Peyer's patch (tissue), 4 donors: Measurements from ENCODE around the gene EHBP1. TPM values are rescaled to one million over a fixed set of nuclear protein-coding genes. Genes with fewer than 3 reads are reported as not detected.
A peak's percentile ranks its signal among the peaks of the same experiment; 100 is the strongest.
"Not testable (repeated sequence)": the region's sequence is repeated elsewhere in the genome, so short reads cannot be mapped to it uniquely, and the experiment has no call there.

Source experiments
- DNase-seq, 3 donors: peaks; one replicate each; pipeline ENCODE4 v3.0.0-alpha.2; 2017 to 2019
- H3K27ac ChIP-seq, 4 donors: fragments of 200-600 bp; sonication (generic); one replicate each; pipeline ENCODE4 v1.5.1; 2016 to 2019
- H3K27me3 ChIP-seq, 2 donors: fragments of 200-600 bp; sonication (generic); one replicate each; pipeline ENCODE4 v1.5.1; 2019
- H3K36me3 ChIP-seq, 3 donors: fragments of 200-600 bp; sonication (generic); one replicate each; pipeline ENCODE4 v1.5.1; 2016 to 2019
- H3K4me1 ChIP-seq, 4 donors: fragments of 200-600 bp; sonication (generic); one replicate each; pipeline ENCODE4 v1.5.1; 2016 to 2019
- H3K4me3 ChIP-seq, 4 donors: fragments of 200-600 bp; sonication (generic); 1 replicate in 3 of 4; 2 replicates in 1 of 4; pipeline ENCODE4 v1.5.1; 2016 to 2019; ENCODE audit warnings: mild to moderate bottlenecking in 1 of 4
- H3K9me3 ChIP-seq, 4 donors: fragments of 200-600 bp; sonication (generic); one replicate each; pipeline ENCODE4 v1.5.1; 2016 to 2019; ENCODE audit warnings: mild to moderate bottlenecking in 1 of 4
- CTCF ChIP-seq, 6 experiments: fragments of 450-650 bp in 4 of 6; fragments of 200-600 bp in 2 of 6; sonication (generic) in 1 of 6; IDR thresholded peaks; one replicate each; pipeline ENCODE4 v1.5.1; 2017 to 2019; ENCODE audit warnings: antibody characterized with exemption in 6 of 6, mild to moderate bottlenecking in 3 of 6, moderate library complexity in 1 of 6
- POLR2A ChIP-seq, 2 donors: fragments of 450-650 bp; IDR thresholded peaks; one replicate each; pipeline ENCODE4 v1.5.1; 2017; ENCODE audit warnings: antibody characterized with exemption in 2 of 2, mild to moderate bottlenecking in 2 of 2, moderate library complexity in 2 of 2
- total RNA-seq, 4 donors: library from RNA; depleted of rRNA; stranded (reverse); fragments of >200 nt; gene quantifications; one replicate each; pipeline ENCODE4 v1.1.0, GENCODE V29; 2016

The EHBP1 gene
- total RNA-seq, 4 donors from 2014 or later: 27.1 to 190 (median 60.8) TPM

GRCh38 chr2:62704654-62705006 is 883 bp upstream of the EHBP1 start:
- Histone ChIP-seq H3K27ac (peak overlapping the region; percentile 84 to 88 (median 86)), H3K4me3 (peak overlapping the region; percentile 83 to 98 (median 94)), H3K9me3 (no peaks in the 10 kb centered on the region), H3K4me1 (peaks cover 0 to 26% (median 1%) of the 10 kb centered on the region in 4 donors), H3K27me3 (no peaks in the 10 kb centered on the region), H3K36me3 (no peaks in the 10 kb centered on the region)
- TF ChIP-seq POLR2A (IDR thresholded peaks at IDR 0.05) (no peak), CTCF (IDR thresholded peaks at IDR 0.05) (no peak)
- DNase-seq: no peak

DNA sequence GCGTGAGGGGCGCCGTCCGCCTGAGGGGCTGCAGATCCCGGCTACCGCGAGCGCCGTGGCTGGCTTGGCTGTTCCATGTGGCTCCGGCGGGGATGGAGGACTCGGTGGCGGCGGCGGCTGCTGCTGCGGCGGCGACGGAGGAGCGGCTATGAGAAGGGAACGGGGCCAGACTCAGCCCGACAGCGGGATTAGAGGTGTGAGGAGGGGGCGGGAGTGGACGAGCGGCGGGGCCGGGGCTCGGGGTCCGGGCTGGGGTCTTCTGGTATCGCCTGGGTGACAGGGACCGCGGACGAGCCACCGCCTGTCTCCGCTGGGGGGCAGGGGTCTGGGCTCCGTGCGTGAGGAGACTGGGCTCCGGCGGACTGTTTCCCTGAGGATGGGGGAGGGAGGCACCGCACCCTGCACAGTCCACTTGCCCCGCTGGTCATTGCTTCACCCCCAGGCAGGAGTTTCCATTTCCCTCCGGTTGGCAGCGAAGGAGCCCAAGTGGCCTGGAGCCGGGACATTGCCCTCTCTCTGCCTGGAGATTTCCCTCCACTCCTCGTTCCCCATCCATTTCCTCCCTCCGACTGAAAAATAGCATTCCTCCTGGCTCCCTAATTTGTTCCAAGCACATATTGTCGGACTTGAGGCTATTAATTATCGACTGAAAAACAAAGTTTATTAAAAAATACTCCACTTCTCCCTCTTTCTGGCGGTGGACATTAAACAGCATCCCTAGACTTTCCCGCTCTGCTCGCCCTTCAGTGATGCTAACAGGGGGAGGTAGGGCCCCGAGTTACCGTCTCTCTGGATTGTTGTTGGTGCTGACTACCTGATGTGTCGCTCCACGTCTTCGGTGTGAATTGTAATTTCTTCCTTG is 577 bp downstream of the EHBP1 start:
- peak overlapping the region; percentile 83 to 98 (median 94) for H3K4me3 ChIP-seq
- peak; percentile 53 to 80 (median 73) for DNase-seq
- H3K36me3 ChIP-seq: no peaks in the 10 kb centered on the region
- H3K27me3 ChIP-seq: no peaks in the 10 kb centered on the region
- no peaks in the 10 kb centered on the region for H3K9me3 ChIP-seq
- TF ChIP-seq CTCF (IDR thresholded peaks at IDR 0.05): peak in 5 of 6 experiments; percentile 21 to 41 (median 27)
- TF ChIP-seq POLR2A (IDR thresholded peaks at IDR 0.05): no peak
- peaks cover 0 to 26% (median 1%) of the 10 kb centered on the region in 4 donors for H3K4me1 ChIP-seq
- peak overlapping the region; percentile 84 to 96 (median 90) for H3K27ac ChIP-seq

- Histone ChIP-seq H3K9me3 (no peaks in the 10 kb centered on the region), H3K27me3 (no peaks in the 10 kb centered on the region), H3K4me1 (peaks cover 0 to 26% (median 1%) of the 10 kb centered on the region in 4 donors), H3K36me3 (no peaks in the 10 kb centered on the region), H3K4me3 (peak overlapping the region; percentile 83 to 98 (median 94)), H3K27ac (peak overlapping the region in 1 of 4 donors; percentile 93)
- no peak for DNase-seq
- no peak for TF ChIP-seq CTCF (IDR thresholded peaks at IDR 0.05)
- TF ChIP-seq POLR2A (IDR thresholded peaks at IDR 0.05): no peak
These were observed 1.4 kb downstream of the EHBP1 start for GRCh38 chr2:62706721-62707521.

GRCh38 chr2:62708751-62709150 is 3.2 kb downstream of the EHBP1 start:
- H3K9me3 ChIP-seq: no peaks in the 10 kb centered on the region
- TF ChIP-seq CTCF (IDR thresholded peaks at IDR 0.05) (no peak), POLR2A (IDR thresholded peaks at IDR 0.05) (no peak)
- no peak overlapping the region for H3K27ac ChIP-seq
- peaks cover 0 to 26% (median 1%) of the 10 kb centered on the region in 4 donors for H3K4me1 ChIP-seq
- no peaks in the 10 kb centered on the region for H3K36me3 ChIP-seq
- DNase-seq: no peak
- no peak overlapping the region for H3K4me3 ChIP-seq
- no peaks in the 10 kb centered on the region for H3K27me3 ChIP-seq

DNA sequence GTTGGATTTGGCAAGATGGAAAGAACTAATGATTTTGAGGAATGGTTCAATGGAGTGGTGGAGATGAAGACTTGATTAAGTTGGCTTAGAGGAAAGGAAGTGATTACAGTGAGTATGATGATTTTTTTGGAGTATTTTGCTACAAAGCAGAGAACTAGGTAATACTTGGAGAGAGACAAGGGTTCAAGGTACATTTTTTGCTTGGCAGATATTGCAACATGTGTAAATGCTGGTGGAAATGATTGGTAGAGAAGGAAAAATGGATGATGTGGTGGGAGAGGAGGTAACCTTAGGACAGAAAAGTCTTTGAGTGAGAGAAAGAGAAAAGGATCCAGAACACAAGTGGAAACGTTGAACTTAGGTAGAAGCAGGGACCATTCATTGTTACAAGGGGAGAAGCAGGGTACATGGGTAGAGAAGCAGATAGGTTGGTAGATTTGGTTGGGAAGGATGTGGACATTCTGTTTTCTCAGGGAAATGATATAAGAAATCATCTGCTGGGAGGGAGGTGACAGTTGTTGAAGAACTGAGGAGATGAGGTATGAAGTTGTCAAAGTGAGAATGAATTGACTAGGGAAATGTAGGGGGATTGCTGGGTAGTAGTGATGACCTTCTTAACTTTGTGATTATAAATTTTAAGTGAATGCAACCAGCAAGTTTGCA is 6.5 kb downstream of the EHBP1 start:
- no peak for DNase-seq
- H3K27ac ChIP-seq: no peak overlapping the region
- H3K4me3 ChIP-seq: no peak overlapping the region
- peaks cover 0 to 16% (median 0%) of the 10 kb centered on the region in 4 donors for H3K4me1 ChIP-seq
- no peaks in the 10 kb centered on the region for H3K27me3 ChIP-seq
- TF ChIP-seq CTCF (IDR thresholded peaks at IDR 0.05) (no peak), POLR2A (IDR thresholded peaks at IDR 0.05) (no peak)
- no peaks in the 10 kb centered on the region for H3K36me3 ChIP-seq
- H3K9me3 ChIP-seq: no peaks in the 10 kb centered on the region

GRCh38 chr2:62713196-62713595 is 7.7 kb downstream of the EHBP1 start:
- H3K9me3 ChIP-seq, H3K27me3 ChIP-seq, H3K27ac ChIP-seq, H3K4me3 ChIP-seq, H3K36me3 ChIP-seq, H3K4me1 ChIP-seq, DNase-seq: not testable (repeated sequence)
